ENCODE data around the gene EREG.

Gene EREG

GRCh38 chr4:74428276-74428675, 63.3 kb downstream of the EREG start:
- DNase-seq (ENCODE audit: low spot score): no peak

GRCh38 chr4:74431113-74431826, 66.3 kb downstream of the EREG start:
- DNase-seq (ENCODE audit: low spot score): no peak

- no peak for DNase-seq (ENCODE audit: low spot score)
These were observed 68.1 kb downstream of the EREG start for GRCh38 chr4:74433043-74433442.

GRCh38 chr4:74433541-74434172, 68.7 kb downstream of the EREG start:
- no peak for DNase-seq (ENCODE audit: low spot score)

GRCh38 chr4:74435296-74435695, 70.4 kb downstream of the EREG start:
- DNase-seq (ENCODE audit: low spot score): no peak

GRCh38 chr4:74437866-74438265, 72.9 kb downstream of the EREG start:
- no peak for DNase-seq (ENCODE audit: low spot score)
